HEK293T (cell line): Measurements from ENCODE around the gene ANGPTL5.

Experiments
- ARNT ChIP-seq: fragments of 450-650 bp; IDR thresholded peaks from 2 replicates; pipeline ENCODE4 v1.6.1; 2017; ENCODE audit warnings: mild to moderate bottlenecking
- BHLHE40 ChIP-seq: fragments of 450-650 bp; IDR thresholded peaks from 2 replicates; pipeline ENCODE4 v1.6.1; 2016; ENCODE audit warnings: mild to moderate bottlenecking, moderate library complexity, borderline replicate concordance
- FOXA1 ChIP-seq: fragments of 450-650 bp; IDR thresholded peaks from 2 replicates; pipeline ENCODE4 v1.6.1; 2016; ENCODE audit warnings: mild to moderate bottlenecking
- SP1 ChIP-seq: fragments of 450-650 bp; IDR thresholded peaks from 2 replicates; pipeline ENCODE4 v1.6.1; 2017
- TARDBP ChIP-seq: fragments of 450-650 bp; IDR thresholded peaks from 2 replicates; pipeline ENCODE4 v1.6.1; 2016

- TF ChIP-seq BHLHE40 (no peak), TARDBP (no peak), FOXA1 (no peak), SP1 (no peak), ARNT (no peak)
Observed at GRCh38 chr11:101840704-101841103, 75.6 kb downstream of the ANGPTL5 start.
